IPS-18a (cell line): ENCODE results near the gene TPST1.
"Not testable (repeated sequence)": the region's sequence is repeated elsewhere in the genome, so short reads cannot be mapped to it uniquely, and the experiment has no call there.

Experiments used
- H3K27ac ChIP-seq: one replicate; pipeline ENCODE4 v1.5.1; 2013; ENCODE audit warnings: low read length
- H3K27me3 ChIP-seq: one replicate; pipeline ENCODE4 v1.6.1; 2013; ENCODE audit warnings: mild to moderate bottlenecking, low read length; ENCODE audit not compliant: control insufficient read depth, insufficient read depth
- H3K36me3 ChIP-seq: one replicate; pipeline ENCODE4 v1.6.1; 2013; ENCODE audit warnings: low read depth, low read length; ENCODE audit not compliant: control insufficient read depth
- H3K4me1 ChIP-seq: one replicate; pipeline ENCODE4 v1.6.1; 2013; ENCODE audit warnings: low read depth, low read length; ENCODE audit not compliant: control insufficient read depth
- H3K4me3 ChIP-seq: one replicate; pipeline ENCODE4 v1.5.1; 2013; ENCODE audit warnings: low read length
- H3K9ac ChIP-seq: one replicate; pipeline ENCODE4 v1.6.1; 2013; ENCODE audit warnings: mild to moderate bottlenecking, low read length, moderate library complexity
- H3K9me3 ChIP-seq: one replicate; pipeline ENCODE4 v1.6.1; 2013; ENCODE audit warnings: low read depth, low read length; ENCODE audit not compliant: control insufficient read depth

Gene TPST1

GRCh38 chr7:66400400-66400799 is 195.3 kb downstream of the TPST1 start:
- Histone ChIP-seq H3K27me3 (no peaks in the 10 kb centered on the region), H3K9ac (no peak overlapping the region), H3K27ac (no peak overlapping the region), H3K4me3 (no peak overlapping the region), H3K4me1 (no peaks in the 10 kb centered on the region), H3K9me3 (no peaks in the 10 kb centered on the region), H3K36me3 (no peaks in the 10 kb centered on the region)

DNA sequence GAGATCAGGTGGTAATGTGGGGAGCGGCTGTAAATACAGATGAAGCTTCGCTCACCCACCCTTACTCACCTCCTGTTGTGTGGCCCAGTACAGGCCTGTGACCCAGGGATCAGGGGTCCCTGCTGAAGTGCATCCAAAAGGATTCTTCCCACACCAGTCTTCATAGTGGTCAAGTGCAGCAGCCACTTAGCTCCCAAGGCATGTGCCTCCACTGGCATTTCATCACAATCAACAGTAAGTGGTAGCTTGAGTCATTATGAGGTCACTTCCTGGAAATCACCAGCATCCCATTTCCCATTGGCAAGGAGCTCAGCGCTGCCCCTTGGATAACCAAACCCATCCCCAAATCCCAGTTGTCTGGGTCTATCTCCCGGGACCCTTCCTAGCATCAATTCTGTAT is 196.0 kb downstream of the TPST1 start:
- not testable (repeated sequence) for H3K9me3 ChIP-seq, H3K4me3 ChIP-seq, H3K27me3 ChIP-seq, H3K27ac ChIP-seq, H3K9ac ChIP-seq, H3K36me3 ChIP-seq, H3K4me1 ChIP-seq

DNA sequence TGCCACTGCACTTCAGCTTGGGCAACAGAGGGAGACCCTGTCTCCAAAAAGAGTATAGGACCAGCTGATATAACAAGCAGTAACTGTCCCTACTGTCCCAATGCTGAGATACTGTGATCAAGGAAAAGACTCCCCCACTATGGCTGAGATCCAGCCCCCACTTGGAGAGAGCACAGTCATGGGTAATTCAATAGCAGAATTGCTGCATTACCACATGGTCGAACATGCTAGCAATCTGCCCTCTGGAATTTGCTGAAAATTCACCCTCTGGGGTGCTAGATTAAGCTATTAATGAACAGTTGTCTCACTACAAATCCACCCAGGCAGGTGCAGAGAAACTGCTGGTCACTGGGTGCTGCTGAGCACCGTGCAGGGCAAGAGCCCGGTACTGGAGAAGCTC is 196.8 kb downstream of the TPST1 start:
- H3K36me3 ChIP-seq, H3K4me1 ChIP-seq, H3K27ac ChIP-seq: not testable (repeated sequence)

DNA sequence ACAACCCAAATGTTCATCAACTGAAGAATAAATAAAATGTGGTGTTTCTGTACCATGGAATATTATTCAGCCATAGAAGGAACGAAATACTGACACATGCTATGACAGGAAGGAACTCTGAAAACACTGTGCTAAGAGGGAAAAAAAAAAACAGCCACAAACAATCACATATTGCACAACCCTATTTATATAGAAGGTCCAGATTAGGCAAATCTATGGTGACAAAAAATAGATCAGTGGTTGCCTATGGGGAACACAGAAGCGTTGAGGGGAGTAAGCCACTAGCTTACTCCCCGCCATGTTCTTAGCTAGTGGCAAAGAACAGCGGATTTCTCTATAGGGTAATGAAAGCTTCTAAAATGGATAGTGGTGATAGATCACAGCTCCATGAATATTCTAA is 198.4 kb downstream of the TPST1 start:
- no peaks in the 10 kb centered on the region for H3K36me3 ChIP-seq
- H3K9ac ChIP-seq: no peak overlapping the region
- H3K4me3 ChIP-seq: no peak overlapping the region
- no peak overlapping the region for H3K27ac ChIP-seq
- no peaks in the 10 kb centered on the region for H3K4me1 ChIP-seq
- H3K27me3 ChIP-seq: no peaks in the 10 kb centered on the region
- no peaks in the 10 kb centered on the region for H3K9me3 ChIP-seq

More for the DNA sequence above, 196.8 kb downstream of the TPST1 start:
- H3K4me3 ChIP-seq, H3K9ac ChIP-seq, H3K9me3 ChIP-seq, H3K27me3 ChIP-seq: not testable (repeated sequence)

DNA sequence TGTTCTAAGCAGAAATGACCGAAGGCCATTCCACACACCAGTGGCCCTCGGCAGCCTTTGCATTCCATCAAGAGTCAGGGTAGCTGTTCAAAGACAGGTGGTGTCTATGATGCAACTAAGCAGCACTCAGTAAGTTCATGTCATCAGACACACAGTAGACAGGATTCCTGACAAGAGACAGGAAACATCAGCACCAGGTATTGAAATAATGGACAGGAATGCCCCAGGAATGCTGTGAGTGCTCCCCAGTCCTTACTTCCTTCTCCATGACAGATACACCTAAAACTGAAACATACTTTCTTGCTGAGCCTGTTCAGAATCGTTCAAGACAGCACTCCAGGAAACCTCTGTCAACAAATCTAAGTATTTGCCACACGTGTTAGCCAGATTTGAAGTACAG is 204.4 kb downstream of the TPST1 start:
- H3K4me1 ChIP-seq: no peaks in the 10 kb centered on the region
- no peaks in the 10 kb centered on the region for H3K36me3 ChIP-seq
- peaks cover 8% of the 10 kb centered on the region for H3K27me3 ChIP-seq
- H3K4me3 ChIP-seq: no peak overlapping the region
- H3K9me3 ChIP-seq: no peaks in the 10 kb centered on the region
- H3K9ac ChIP-seq: no peak overlapping the region
- H3K27ac ChIP-seq: no peak overlapping the region
